Spleen (tissue), 7 donors: Measurements from ENCODE around the gene HRH3.

Experiments
- POLR2A ChIP-seq, 3 donors: fragments of 450-650 bp; IDR thresholded peaks; one replicate each; pipeline ENCODE4 v1.5.1; 2017; ENCODE audit warnings: antibody characterized with exemption in 3 of 3, mild to moderate bottlenecking in 1 of 3
- TF ChIP-seq, protein P1 (sequence below), 11 experiments: fragments of 200-600 bp in 7 of 11; fragments of 450-650 bp in 4 of 11; sonication (generic) in 4 of 11; IDR thresholded peaks in 8 of 11; conservative IDR thresholded peaks in 3 of 11; 1 replicate in 7 of 11; 2 replicates in 4 of 11; pipeline versions ENCODE4 v1.4.0 to v1.8.0; 2016 to 2021; ENCODE audit warnings: antibody characterized with exemption in 11 of 11, inconsistent platforms in 4 of 11, mild to moderate bottlenecking in 1 of 11
- donor health status: DM: no; HTN: no; CAD: no; lungs with moderate emphysema.
- donor health status: DM: no; HTN: no; CAD: no.
- donor health status: DM: no; HTN: no; CAD: no.

DNA sequence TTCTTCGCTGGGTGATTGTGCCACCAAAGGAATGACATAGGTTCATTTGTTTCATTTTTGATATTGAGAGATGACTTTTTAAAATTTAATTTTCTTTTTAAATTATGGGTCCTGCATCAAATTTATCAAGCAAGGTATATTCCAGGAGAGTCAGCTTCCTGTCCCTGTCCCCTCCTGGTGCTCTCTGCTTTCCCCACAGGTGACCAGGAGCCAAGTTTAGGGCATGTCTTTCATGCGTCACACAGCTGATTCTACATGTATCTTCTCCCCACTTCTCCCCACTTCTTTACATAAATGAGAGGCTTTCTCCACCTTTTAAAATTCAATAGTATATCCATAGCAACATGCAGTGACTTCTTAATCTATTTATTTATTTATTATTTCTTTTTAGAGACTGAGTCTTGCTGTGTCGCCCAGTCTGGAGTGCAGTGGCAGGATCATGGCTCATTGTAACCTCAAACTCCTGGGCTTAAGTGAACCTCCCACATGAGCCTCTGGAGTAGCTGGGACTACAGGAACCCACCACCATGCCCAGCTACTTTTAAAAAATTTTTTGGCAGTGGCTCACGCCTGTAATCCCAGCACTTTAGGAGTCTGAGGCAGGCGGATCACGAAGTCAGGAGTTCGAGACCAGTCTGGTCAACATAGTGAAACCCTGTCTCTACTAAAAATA lies 48.3 kb upstream of the HRH3 start:
- TF ChIP-seq, protein P1, sequence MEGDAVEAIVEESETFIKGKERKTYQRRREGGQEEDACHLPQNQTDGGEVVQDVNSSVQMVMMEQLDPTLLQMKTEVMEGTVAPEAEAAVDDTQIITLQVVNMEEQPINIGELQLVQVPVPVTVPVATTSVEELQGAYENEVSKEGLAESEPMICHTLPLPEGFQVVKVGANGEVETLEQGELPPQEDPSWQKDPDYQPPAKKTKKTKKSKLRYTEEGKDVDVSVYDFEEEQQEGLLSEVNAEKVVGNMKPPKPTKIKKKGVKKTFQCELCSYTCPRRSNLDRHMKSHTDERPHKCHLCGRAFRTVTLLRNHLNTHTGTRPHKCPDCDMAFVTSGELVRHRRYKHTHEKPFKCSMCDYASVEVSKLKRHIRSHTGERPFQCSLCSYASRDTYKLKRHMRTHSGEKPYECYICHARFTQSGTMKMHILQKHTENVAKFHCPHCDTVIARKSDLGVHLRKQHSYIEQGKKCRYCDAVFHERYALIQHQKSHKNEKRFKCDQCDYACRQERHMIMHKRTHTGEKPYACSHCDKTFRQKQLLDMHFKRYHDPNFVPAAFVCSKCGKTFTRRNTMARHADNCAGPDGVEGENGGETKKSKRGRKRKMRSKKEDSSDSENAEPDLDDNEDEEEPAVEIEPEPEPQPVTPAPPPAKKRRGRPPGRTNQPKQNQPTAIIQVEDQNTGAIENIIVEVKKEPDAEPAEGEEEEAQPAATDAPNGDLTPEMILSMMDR (IDR thresholded peaks at IDR 0.05 in 8 of 11, conservative IDR thresholded peaks at IDR 0.05 in 3 of 11): no peak
- no peak for TF ChIP-seq POLR2A (IDR thresholded peaks at IDR 0.05)
